GM20000 (cell line): ENCODE measurements around the gene DNMT3A.
"Not testable (repeated sequence)": the region's sequence is repeated elsewhere in the genome, so short reads cannot be mapped to it uniquely, and the experiment has no call there.

Experiments
- DNase-seq: peaks from one replicate; pipeline ENCODE4 v3.0.0; 2012; ENCODE audit warnings: low spot score
- CTCF ChIP-seq: IDR thresholded peaks from 2 replicates; pipeline ENCODE4 v1.5.1; 2012; ENCODE audit warnings: mild to moderate bottlenecking, control low read depth; ENCODE audit errors: extremely low read depth, missing control alignments

DNMT3A gene

GRCh38 chr2:25273985-25274535 lies 67.7 kb downstream of the DNMT3A start:
- no peak for TF ChIP-seq CTCF
- no peak for DNase-seq

GRCh38 chr2:25272705-25273104 lies 69.0 kb downstream of the DNMT3A start:
- DNase-seq: not testable (repeated sequence)

GRCh38 chr2:25270061-25270460 lies 71.7 kb downstream of the DNMT3A start:
- TF ChIP-seq CTCF: no peak
- no peak for DNase-seq

DNA sequence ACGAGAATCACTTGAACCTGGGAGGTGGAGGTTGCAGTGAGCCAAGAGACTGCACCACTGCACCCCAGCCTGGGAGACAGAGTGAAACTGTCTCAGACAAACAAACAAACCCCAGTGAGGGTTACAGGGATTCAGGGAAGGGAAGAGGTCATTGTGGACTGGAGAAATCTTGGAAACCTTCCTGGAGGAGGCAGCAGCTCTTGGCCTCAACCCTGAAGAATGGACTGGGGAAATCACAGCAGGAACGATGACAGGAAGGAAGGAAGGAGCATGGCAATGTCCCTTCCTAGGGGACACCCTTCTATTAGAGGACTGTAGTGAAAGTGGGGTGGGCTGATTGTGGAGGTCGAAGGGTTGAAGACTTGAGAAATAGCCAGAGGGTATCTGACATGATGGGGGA lies 72.5 kb downstream of the DNMT3A start:
- DNase-seq: no peak
- no peak for TF ChIP-seq CTCF

DNA sequence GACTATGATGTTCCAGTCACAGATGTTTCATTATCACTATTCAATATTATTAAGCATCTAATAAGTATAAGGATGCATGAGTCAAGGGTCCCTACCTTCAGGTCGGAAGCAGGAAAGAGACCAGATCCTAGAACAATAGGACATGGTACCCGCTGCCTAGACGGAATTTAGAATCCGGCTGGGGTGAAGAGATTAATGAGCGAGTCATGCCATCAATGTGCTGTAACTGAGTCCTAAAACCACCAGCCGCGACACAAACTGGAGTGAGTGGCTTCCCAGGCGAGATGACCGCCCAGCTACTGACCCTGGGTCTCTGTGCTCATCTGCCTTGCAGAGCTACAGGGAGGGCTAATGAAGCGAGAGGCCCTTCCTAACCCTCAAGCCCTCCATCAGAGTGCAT lies 73.6 kb downstream of the DNMT3A start:
- DNase-seq: no peak
- no peak for TF ChIP-seq CTCF

GRCh38 chr2:25266399-25266798 lies 75.3 kb downstream of the DNMT3A start:
- TF ChIP-seq CTCF: no peak
- no peak for DNase-seq

DNA sequence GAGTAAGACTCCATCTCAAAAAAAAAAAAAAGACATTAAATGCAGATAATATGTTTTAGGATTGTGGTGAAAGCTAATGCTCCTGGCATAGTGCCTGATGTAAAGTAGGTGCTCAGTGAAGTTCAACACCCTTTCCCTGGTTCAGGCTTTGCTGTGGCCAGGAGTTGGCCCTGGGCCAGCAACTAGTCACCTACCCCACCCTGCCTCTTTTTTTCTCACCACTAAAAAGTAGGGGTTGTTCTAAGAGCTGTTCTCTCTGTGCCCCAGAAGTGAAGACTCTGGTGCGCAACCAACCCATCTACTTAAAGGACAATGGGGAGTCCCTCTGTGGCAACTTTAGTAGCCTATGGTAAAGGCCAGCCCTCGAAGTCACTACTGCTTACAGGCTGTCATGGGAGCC lies 75.9 kb downstream of the DNMT3A start:
- TF ChIP-seq CTCF: no peak

GRCh38 chr2:25265001-25265400 lies 76.7 kb downstream of the DNMT3A start:
- TF ChIP-seq CTCF: no peak

More for the DNA sequence above, 75.9 kb downstream of the DNMT3A start:
- DNase-seq: no peak

More at GRCh38 chr2:25265001-25265400, 76.7 kb downstream of the DNMT3A start:
- DNase-seq: no peak
